ENCODE data around the gene MAP4K2.

DNA sequence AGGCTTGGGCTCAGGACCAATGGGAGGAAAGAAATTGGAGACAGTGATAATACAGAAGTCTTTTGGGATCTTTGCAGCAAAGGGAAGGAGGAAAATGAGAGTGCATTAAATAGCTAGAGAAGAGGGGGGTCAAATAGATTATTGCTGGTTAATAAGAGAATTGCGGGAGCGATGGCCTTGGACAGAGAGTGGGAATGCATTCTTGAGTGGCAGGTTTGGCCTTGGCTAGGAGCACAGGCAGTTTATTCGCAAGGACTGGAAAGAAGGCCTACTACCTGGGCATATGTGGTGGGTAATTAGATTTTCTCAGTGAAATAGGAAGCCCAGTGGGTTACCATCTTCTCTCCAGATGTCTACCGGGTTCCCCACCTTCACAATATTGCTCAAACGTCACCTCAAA is 10.8 kb upstream of the MAP4K2 start:
- TF ChIP-seq, protein P1, sequence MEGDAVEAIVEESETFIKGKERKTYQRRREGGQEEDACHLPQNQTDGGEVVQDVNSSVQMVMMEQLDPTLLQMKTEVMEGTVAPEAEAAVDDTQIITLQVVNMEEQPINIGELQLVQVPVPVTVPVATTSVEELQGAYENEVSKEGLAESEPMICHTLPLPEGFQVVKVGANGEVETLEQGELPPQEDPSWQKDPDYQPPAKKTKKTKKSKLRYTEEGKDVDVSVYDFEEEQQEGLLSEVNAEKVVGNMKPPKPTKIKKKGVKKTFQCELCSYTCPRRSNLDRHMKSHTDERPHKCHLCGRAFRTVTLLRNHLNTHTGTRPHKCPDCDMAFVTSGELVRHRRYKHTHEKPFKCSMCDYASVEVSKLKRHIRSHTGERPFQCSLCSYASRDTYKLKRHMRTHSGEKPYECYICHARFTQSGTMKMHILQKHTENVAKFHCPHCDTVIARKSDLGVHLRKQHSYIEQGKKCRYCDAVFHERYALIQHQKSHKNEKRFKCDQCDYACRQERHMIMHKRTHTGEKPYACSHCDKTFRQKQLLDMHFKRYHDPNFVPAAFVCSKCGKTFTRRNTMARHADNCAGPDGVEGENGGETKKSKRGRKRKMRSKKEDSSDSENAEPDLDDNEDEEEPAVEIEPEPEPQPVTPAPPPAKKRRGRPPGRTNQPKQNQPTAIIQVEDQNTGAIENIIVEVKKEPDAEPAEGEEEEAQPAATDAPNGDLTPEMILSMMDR (IDR thresholded peaks at IDR 0.05) = no peak
- TF ChIP-seq, protein P2, sequence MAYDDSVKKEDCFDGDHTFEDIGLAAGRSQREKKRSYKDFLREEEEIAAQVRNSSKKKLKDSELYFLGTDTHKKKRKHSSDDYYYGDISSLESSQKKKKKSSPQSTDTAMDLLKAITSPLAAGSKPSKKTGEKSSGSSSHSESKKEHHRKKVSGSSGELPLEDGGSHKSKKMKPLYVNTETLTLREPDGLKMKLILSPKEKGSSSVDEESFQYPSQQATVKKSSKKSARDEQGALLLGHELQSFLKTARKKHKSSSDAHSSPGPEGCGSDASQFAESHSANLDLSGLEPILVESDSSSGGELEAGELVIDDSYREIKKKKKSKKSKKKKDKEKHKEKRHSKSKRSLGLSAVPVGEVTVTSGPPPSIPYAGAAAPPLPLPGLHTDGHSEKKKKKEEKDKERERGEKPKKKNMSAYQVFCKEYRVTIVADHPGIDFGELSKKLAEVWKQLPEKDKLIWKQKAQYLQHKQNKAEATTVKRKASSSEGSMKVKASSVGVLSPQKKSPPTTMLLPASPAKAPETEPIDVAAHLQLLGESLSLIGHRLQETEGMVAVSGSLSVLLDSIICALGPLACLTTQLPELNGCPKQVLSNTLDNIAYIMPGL (CRISPR knock-in tag; IDR thresholded peaks at IDR 0.05) = no peak
- TF ChIP-seq, protein P3, sequence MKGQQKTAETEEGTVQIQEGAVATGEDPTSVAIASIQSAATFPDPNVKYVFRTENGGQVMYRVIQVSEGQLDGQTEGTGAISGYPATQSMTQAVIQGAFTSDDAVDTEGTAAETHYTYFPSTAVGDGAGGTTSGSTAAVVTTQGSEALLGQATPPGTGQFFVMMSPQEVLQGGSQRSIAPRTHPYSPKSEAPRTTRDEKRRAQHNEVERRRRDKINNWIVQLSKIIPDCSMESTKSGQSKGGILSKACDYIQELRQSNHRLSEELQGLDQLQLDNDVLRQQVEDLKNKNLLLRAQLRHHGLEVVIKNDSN (CRISPR knock-in tag; IDR thresholded peaks at IDR 0.05) = no peak
